ENCODE data around the gene DDRGK1. TPM values are rescaled to one million over a fixed set of nuclear protein-coding genes. Genes with fewer than 3 reads are reported as not detected.

The DDRGK1 gene
- total RNA-seq, 1 donor from 2014 or later = 61.4 TPM

GRCh38 chr20:3173610-3174441 lies 30.7 kb downstream of the DDRGK1 start:
- Histone ChIP-seq H3K36me3 (no peaks in the 10 kb centered on the region), H3K4me1 (peaks cover 21% of the 10 kb centered on the region), H3K4me3 (peak overlapping the region; percentile 76 to 95), H3K27me3 (no peaks in the 10 kb centered on the region), H3K27ac (peak overlapping the region; percentile 81), H3K9me3 (no peaks in the 10 kb centered on the region)
- DNase-seq (ENCODE audit: extremely low spot score in 2 of 2) = no peak
- intact Hi-C loops (cut with DNase I) = no loop called here
- peak in 1 of 2 donors; percentile 72 for TF ChIP-seq POLR2AphosphoS5 (IDR thresholded peaks at IDR 0.05; ENCODE audit: insufficient read depth in 1 of 2, low read depth in 1 of 2)
- TF ChIP-seq CTCF (IDR thresholded peaks at IDR 0.05) = no peak

- Histone ChIP-seq H3K4me1 (peaks cover 28% of the 10 kb centered on the region), H3K4me3 (peak within 1 kb of the TSS; percentile 76 to 95), H3K36me3 (no peaks in the 10 kb centered on the region), H3K27me3 (no peaks in the 10 kb centered on the region), H3K27ac (peak within 1 kb of the TSS; percentile 81), H3K9me3 (no peaks in the 10 kb centered on the region)
- intact Hi-C loops (cut with DNase I) = no loop called here
- peak in 1 of 2 donors; percentile 69 for TF ChIP-seq POLR2AphosphoS5 (IDR thresholded peaks at IDR 0.05; ENCODE audit: insufficient read depth in 1 of 2, low read depth in 1 of 2)
- peak in 1 of 2 donors; percentile 60 for TF ChIP-seq POLR2A (IDR thresholded peaks at IDR 0.05)
- no peak for TF ChIP-seq CTCF (IDR thresholded peaks at IDR 0.05)
- no peak for DNase-seq (ENCODE audit: extremely low spot score in 2 of 2)
Observed at GRCh38 chr20:3172933-3173609, 31.4 kb downstream of the DDRGK1 start, which contains the start of gene LZTS3. Gene LZTS3, minus strand, starts transcription at chr20:3173549. Its CDS starts 6,386 bp downstream, at chr20:3167163.

GRCh38 chr20:3172126-3172932 lies 32.2 kb downstream of the DDRGK1 start:
- TF ChIP-seq CTCF (IDR thresholded peaks at IDR 0.05) (no peak), POLR2AphosphoS5 (IDR thresholded peaks at IDR 0.05; ENCODE audit: insufficient read depth in 1 of 2, low read depth in 1 of 2) (no peak), POLR2A (IDR thresholded peaks at IDR 0.05) (no peak)
- DNase-seq (ENCODE audit: extremely low spot score in 2 of 2) = no peak
- H3K9me3 ChIP-seq = no peaks in the 10 kb centered on the region
- intact Hi-C loops (cut with DNase I) = no loop called here
- H3K27me3 ChIP-seq = no peaks in the 10 kb centered on the region
- peak overlapping the region; percentile 76 to 95 for H3K4me3 ChIP-seq
- H3K27ac ChIP-seq = peak overlapping the region; percentile 81
- no peaks in the 10 kb centered on the region for H3K36me3 ChIP-seq
- peaks cover 28% of the 10 kb centered on the region for H3K4me1 ChIP-seq

GRCh38 chr20:3171391-3172125 lies 32.9 kb downstream of the DDRGK1 start:
- no peak overlapping the region for H3K27ac ChIP-seq
- no peak for DNase-seq (ENCODE audit: extremely low spot score in 2 of 2)
- TF ChIP-seq CTCF (IDR thresholded peaks at IDR 0.05) (no peak), POLR2AphosphoS5 (IDR thresholded peaks at IDR 0.05; ENCODE audit: insufficient read depth in 1 of 2, low read depth in 1 of 2) (no peak), POLR2A (IDR thresholded peaks at IDR 0.05) (no peak)
- no peaks in the 10 kb centered on the region for H3K9me3 ChIP-seq
- H3K27me3 ChIP-seq = no peaks in the 10 kb centered on the region
- H3K36me3 ChIP-seq = no peaks in the 10 kb centered on the region
- intact Hi-C loops (cut with DNase I) = no loop called here
- H3K4me1 ChIP-seq = peaks cover 28% of the 10 kb centered on the region
- no peak overlapping the region for H3K4me3 ChIP-seq

Measured in vagina (tissue), 2 donors.